GM21381 (cell line): ENCODE results near the gene SLC43A1.

Experiments
- ATAC-seq: cut with Tn5 transposase; IDR thresholded peaks from one replicate; pipeline ENCODE4 v1.9.1; 2021; ENCODE audit warnings: mild to moderate bottlenecking, moderate library complexity; ENCODE audit not compliant: unreplicated experiment

Gene SLC43A1

GRCh38 chr11:57480409-57481137 is 34.9 kb downstream of the SLC43A1 start:
- ATAC-seq = no peak

- no peak for ATAC-seq
Measured at GRCh38 chr11:57479911-57480310, 35.6 kb downstream of the SLC43A1 start.

GRCh38 chr11:57479021-57479663 is 36.4 kb downstream of the SLC43A1 start:
- no peak for ATAC-seq

GRCh38 chr11:57477507-57478189 is 37.9 kb downstream of the SLC43A1 start:
- ATAC-seq = no peak

- peak; percentile 44 for ATAC-seq
Measured at GRCh38 chr11:57476757-57477506, 38.6 kb downstream of the SLC43A1 start.

GRCh38 chr11:57476047-57476756 is 39.3 kb downstream of the SLC43A1 start:
- peak; percentile 27 for ATAC-seq

GRCh38 chr11:57475671-57476046 is 39.8 kb downstream of the SLC43A1 start:
- no peak for ATAC-seq

GRCh38 chr11:57475191-57475590 is 40.3 kb downstream of the SLC43A1 start:
- no peak for ATAC-seq

- no peak for ATAC-seq
Measured at GRCh38 chr11:57474803-57475115, 40.7 kb downstream of the SLC43A1 start.

GRCh38 chr11:57474017-57474802 is 41.3 kb downstream of the SLC43A1 start:
- peak; percentile 46 for ATAC-seq

GRCh38 chr11:57473285-57473841 is 42.1 kb downstream of the SLC43A1 start:
- no peak for ATAC-seq

GRCh38 chr11:57471496-57471895 is 44.0 kb downstream of the SLC43A1 start:
- ATAC-seq = no peak

GRCh38 chr11:57469268-57469667 is 46.2 kb downstream of the SLC43A1 start:
- ATAC-seq = no peak

GRCh38 chr11:57468276-57468675 is 47.2 kb downstream of the SLC43A1 start:
- ATAC-seq = no peak

GRCh38 chr11:57467508-57468157 is 47.9 kb downstream of the SLC43A1 start:
- ATAC-seq = no peak

- ATAC-seq = no peak
Measured at GRCh38 chr11:57466680-57467079, 48.8 kb downstream of the SLC43A1 start.

- no peak for ATAC-seq
Measured at GRCh38 chr11:57464539-57465181, 50.8 kb downstream of the SLC43A1 start.

- no peak for ATAC-seq
Measured at GRCh38 chr11:57463671-57464538, 51.6 kb downstream of the SLC43A1 start.
